NCI-H345 treated with DMSO at 0.1 percent for 48 hours (cell line): ENCODE data around the gene REG1B.

Experiments
- DNase-seq: peaks from one replicate; lab custom pipeline; 2025; ENCODE audit not compliant: unreplicated experiment; lab: John Stamatoyannopoulos, UW

The REG1B gene, protein sequence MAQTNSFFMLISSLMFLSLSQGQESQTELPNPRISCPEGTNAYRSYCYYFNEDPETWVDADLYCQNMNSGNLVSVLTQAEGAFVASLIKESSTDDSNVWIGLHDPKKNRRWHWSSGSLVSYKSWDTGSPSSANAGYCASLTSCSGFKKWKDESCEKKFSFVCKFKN

DNA sequence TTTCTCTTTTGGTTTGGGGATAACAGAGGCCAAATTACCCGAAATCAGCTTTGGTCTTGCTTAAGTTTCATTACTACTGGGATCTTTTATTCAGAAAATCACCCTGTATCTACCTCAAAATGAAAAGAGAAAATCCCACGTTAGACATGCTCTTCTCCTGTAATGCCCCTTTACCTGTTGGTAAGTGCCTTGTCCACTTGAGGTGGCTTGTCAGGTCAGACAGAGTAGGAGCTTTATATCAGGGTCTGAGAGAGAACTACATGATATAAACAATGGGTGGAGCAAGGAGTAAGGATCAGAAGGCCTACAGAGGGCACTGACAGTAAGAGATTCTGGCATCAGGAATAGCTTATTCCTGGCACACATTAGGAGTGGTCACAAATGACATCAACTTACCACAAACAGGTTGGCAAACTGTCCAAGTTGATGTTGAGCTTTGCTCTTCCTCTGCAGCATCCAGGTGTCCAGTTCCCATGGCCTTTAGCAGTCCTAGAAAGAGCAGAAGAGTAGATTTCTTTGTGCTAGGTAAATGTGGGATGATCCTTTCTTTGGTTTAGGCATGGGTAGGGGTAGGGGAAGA is at the start of gene REG1B:
Gene REG1B (minus strand): TSS at position 209 of the 580 bp plus-strand sequence. CDS start 381 bp downstream, outside the sequence.
- DNase-seq = no peak

DNA sequence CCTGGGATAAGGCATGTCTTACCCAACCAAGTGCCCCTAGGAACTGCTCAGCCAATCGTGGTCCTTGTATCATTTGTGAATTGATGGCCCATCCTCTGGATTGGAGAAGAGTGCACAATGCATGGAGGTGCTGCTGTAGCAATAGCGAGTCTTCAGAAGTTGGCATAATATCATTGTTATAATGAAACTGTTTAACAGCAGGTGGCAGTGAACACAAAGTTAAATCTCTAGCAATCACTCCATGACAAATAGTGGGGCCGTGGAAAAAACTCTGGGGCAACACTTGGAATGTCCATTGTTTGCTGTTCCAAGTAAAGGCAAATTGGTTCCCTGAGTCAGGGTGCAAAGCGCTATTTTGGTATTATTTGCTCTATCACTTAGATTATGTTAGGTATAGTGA is 43.9 kb upstream of the REG1B start:
- DNase-seq = no peak

DNA sequence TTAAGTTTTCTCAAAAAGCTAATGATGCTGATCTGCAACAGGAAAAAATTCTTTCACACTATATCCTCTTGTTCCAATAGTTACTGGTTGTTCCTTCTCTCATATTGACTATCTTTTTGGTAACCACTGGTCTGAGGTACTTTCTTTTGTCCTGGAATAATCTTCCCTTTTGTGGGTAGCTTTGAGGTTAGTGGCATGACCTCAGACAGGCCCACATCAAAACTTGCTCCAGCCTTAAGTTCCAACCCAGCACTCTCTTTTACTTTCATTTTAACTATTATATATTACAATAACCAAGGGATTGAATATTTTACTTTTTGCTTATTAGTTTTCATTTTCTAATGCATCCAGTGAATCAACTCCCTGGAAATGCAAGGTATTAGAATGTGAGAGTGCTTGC is 42.0 kb upstream of the REG1B start:
- DNase-seq = no peak

DNA sequence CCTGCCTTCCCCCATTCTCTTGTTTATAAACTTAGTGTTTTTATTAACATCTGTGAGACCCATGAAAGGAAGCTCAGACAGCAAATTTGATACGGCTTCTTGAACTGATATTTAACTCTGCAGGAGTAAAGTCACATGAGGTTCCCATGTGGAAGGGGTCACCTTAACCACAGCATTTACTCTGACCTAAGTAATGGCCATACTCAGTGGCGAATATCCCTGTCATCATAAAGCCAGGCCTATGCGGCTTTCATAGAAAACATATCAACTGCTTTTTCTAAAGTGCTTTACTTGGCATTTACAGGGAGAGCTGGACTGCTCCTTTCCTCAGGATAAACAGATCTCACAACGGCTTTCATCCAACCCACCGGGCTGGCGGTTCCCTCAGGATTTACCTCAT is 41.5 kb upstream of the REG1B start:
- no peak for DNase-seq

DNA sequence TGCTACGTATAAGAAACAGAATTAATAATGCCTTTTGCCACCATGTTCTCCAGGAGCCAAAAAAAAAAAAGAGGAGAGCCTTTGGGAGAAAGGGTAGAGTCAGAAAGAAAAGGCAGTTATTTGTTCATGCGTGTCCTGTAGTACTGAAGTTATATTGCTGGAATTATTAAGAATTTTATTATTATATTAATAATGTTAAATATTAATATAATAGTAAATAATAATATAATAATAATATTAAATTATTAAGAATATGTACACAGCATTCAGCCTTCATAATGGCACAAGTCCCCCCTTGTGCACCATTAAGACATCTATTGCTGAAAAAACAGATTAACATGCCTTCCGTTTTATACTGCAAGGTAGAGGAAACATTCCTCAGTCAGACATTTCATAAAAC is 40.6 kb upstream of the REG1B start:
- no peak for DNase-seq

DNA sequence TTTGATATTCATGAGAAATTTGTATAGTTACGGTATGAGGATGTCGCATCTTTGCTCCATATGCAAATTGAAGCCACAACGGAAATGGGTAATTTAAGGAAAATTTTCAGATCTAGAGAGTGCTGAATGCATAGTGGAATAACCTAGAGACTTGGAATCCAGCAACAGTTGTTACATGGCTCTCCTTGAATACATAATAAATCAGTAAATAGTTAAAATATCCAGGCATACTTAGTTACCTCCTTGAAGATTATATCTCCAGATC is 37.9 kb upstream of the REG1B start:
- no peak for DNase-seq

DNA sequence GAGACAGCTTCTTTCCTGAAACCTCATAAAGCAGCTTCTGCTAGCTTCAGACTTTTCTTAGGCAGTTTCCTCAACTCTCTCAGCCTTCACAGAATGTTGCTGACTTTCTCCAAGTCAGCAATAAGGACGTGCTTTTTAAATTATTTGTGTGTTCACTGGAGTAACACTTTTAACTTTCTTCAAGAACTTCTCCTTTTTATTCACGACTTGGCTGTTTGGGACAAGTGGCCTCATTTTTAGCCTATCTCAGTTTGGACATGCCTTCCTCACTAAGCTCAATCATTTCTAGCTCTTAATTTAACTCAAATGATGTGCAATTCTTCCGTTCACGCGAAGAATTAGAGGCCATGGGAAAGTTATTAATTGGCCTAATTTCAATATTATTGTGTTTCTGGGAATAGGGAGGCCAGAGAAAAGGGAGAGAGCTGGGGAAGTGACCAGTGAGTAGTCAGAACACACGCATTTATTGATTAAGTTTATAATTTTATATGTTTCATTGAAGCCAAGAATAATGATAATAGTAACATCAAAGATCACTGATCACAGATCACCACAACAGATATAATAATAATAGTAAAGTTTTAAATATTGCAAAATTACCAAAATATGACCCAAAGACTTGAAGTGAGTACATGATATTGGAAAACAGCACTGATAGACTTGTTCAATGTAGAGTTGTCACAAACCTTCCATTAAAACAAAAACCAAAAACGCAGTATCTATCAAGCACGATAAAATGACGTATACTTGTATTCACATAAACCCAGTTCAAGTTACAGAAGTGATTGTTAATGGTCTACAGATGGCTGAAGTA is 37.3 kb upstream of the REG1B start:
- no peak for DNase-seq

DNA sequence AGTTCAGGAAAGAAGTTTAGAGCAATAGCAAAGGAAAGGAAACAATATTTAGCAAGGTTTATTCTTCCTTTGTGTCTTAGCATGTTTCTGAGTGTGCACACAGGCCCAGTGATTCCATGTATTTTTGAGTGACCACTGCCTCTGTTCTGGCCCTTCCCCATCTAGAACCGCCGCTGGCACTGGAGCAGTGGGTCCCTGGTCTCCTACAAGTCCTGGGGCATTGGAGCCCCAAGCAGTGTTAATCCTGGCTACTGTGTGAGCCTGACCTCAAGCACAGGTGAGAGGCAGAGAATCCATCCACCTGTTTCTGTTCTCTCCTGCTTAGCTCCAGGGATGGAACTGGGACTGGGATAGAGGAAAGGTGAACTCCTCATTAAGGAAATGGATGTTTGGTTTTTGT is 34.9 kb upstream of the REG1B start:
- DNase-seq = no peak

DNA sequence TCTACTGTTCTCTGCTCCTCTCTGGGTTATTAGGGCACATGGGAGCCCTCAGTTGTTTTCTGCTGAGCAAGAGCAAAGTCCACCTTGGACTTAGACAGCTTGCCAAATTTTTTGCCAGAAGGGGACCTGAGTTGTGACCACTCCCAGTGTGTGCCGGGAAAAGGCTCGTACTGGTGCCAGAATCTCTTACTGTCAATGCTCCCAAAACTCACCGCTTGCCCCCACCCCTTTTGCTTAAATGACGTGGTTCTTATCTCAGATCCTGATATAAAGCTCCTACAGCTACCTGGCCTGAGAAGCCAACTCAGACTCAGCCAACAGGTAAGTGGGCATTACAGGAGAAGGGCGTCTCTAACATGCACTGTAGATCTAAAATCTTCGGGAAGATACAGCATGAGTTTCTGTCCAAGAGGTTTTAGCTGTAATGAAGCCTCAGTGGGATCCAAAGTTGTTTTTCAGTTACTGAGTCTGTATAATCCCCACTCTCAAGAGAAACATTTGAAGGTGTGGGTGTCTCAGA is 32.5 kb upstream of the REG1B start, which contains the start of gene REG1A:
Gene REG1A (plus strand): TSS at position 295 of the 520 bp plus-strand sequence. CDS start 374 bp downstream, outside the sequence.
- no peak for DNase-seq

DNA sequence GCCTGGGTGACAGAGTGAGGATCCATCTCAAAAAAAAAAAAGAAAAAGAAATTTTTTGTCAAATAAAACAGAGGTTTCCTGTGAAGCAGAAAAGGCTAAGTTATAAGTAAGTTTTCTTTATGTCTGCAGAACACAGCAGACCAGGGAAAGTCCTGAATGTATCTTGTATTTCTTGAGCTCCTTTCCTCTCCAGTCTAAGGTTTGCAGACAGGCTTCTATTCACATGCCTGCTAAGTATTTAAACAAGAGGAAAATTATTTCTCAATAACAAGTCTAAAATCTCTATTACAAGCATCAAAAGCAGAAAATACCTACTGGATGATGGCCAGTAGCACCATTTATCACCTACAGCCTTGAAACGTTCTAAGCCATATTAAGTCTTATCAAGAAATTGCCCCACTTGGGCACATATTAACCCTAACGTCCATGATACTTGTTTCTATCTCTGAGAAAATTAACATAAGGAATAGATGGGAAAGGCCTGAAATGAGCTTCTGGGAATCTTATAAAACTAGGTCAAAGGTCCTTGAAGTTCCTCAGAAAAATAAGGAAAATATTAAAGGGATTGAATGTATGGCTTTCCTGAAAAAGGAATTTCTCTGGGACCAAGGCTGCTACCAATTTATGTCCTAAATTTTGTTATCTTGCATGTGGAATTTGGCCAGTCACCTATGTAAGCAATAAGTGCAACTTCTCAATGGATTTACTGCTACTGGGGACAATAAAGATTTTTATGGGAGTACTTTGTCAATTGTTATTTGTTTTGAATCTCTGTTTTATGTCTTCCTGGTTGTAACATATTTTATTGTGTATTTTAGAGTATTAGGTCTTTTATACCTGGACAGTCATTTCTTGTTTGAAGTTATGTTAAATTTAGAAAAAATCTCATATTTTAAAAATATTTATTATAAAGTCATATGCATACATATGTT is 29.5 kb upstream of the REG1B start:
- DNase-seq = no peak

DNA sequence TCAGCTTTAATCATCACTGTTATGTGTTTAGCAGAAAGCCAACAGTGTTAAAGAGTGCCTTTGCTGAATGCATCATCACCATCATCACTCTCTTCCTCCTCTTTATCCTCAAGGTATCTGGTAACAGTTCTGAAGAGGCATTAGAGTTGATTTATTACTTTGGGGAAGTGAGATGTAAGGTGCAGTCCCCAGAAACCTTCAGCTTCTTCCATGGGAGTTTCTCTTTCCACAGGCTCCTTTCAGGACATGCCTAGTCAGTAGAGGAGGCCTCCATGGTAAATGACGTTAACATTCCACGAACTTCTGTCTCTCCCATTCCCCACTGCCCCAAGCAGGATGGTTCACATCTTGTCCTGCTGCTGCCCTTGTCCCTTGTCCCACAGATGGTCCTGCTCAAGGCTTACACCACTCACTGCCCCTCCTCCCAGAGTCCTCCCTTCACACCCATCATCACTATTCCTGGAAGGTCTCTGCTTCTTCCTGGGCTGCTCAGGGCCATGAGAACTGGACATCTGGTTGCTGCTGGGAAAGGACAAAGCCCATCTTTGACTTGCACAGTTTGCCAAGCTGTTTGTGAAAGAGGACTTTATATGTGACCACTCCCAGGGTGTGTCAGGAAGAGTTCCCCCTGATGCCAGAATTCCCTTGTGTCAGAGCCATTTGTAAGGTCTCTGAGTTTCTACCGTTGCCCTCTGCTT is 27.2 kb upstream of the REG1B start:
- DNase-seq = no peak

DNA sequence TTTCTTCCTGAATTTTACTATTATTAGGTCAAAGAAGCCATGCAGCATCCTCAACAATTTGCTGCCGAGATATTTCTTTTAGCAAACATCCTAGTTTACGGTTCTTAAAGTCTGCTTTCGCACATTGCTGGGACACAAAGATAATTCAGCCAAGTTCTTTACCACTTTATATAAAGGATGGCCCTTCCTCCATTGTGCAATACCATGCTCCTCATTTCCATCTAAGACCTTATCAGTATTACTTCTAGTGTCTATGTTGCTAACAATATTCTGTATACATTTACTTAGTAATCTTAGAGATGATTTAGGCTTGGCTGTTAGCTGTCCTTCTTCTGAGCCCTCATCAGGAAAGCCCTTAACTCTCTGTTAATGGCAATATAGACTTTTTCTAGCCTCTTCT is 24.5 kb upstream of the REG1B start:
- no peak for DNase-seq

DNA sequence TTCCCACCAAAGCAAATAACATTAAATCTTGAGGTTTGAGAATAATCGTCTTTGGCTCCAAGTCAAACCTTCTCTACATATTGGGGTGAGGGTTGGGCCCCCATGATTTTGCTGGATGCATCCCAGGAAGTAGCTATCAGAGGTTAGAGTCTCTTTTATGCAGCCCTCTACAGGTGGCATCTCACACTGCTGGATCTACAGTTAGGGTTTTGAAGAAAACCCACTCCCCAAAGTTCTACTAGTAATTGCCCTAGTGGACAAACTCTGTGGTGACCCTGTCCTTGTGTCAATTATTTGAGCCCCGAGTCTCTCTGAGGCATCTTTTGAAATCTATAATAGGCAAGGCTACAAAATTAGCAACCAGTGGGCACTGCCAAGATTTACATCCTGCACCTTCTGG is 17.5 kb upstream of the REG1B start:
- no peak for DNase-seq

DNA sequence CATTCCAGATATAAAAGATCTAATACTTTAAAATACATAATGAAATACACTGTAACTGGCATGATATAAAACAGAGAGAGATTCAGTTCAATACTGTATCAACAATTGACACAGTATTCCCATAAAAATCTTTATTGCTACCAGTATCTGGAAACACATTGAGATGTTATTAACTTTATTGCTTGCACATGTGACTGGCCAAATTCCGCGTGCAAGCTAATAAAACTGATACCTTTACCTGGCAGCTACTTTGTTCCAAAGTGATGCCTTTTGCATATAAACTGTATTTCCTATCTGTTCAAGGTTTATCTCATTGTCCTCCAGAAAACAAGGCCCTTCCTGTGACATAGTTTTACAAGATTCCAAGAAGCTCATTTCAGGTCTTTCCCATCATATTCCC is 15.4 kb upstream of the REG1B start:
- no peak for DNase-seq

DNA sequence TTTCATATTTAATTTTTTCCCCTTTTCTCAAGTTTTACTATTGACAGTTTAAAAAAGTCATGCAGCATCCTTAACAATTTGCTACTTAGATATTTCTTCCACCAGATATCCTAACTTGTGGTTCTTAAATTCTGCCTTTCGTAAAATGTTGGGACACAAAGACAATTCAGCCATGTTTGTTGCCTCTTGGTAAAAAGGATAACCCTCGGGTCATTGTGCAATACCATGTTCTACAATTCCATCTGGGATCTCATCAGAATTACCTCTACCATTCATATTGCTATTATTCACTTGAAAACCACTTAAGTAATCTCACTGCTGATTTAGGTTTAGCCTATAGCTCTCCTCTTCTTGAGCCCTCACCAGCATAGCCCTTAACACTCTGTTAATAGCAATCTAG is 13.2 kb upstream of the REG1B start:
- no peak for DNase-seq

DNA sequence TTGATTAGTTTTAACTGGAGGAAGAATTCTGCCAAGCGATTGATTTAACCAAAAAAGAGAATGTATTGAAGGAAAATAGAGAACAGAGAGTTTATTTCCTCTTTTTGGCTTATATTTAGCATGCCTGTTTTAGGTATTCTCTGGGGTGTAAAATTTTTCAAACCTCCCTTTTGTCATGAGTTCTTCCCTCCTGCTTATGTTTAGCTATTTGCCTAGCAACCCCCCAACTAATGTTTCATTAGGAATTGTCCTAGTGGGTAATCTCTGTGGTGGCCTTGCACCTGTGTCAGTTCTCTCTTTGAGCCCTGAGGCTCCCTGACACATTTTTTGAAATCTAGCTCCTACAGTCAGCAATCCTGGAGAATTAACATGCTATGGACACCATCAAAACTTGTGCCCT is 12.5 kb upstream of the REG1B start:
- no peak for DNase-seq

DNA sequence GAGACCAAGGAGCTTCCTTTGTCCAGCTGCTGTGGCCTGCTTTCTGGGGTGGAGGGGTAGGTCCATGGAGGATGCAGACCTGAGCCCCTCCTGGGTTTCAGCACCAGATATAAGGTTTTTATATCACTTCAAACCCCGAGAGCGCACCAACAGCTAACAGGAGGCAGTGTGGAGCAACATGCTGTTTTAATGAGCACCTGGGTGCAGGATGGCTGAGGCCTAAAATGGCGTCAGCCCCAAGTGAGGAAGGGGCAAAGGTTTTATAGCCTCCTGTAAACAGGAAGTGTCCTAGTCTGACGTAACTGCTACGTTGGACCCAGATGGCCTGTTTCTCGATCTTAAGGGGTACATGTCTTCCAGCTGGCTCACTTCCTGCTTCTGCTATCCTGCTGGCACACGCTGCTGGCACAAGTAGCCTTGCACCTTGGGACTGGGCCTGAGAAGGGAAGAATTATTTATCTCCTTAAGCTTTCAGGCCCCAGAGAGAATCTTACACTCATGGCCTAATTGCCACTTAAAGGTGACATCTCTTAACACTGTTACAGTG is 11.4 kb upstream of the REG1B start:
- no peak for DNase-seq

DNA sequence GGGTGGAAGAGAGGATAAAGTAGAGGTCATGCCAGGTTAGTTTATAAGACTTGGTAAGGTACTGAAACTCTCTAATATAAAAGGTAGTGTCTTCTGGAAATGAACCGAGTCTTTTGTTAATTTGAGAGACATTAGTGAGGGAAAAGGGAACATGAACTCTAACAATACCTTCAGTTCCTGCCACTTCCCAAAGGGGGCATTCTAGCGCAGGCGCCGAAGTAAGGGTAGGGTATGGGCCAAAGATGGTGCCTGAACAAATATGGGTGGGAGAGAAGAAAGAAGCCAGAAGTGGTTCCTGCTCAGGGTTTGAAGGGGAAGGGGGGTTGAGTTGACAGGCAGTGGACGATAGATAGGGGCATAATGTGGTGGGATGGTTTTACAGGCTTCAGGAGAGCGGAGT is 10.1 kb upstream of the REG1B start:
- DNase-seq = no peak

DNA sequence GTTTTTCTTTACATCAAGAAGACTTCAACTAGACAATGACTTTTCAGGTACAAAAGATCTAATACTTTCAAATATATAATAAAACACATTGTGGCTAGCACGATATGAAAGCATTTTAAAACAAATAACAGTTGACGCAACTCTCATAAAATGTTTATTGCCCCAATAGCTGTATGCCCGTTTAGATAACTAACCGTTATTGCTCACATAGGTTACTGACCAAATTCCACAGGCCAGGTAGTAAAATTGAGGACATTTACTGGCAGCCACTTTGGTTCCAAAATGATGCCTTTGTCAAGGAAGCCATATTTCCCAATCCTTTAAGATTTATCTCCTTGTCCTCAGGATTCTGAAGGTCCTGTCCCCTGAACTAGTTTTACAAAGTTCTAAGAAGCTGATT is 2.9 kb upstream of the REG1B start:
- no peak for DNase-seq

DNA sequence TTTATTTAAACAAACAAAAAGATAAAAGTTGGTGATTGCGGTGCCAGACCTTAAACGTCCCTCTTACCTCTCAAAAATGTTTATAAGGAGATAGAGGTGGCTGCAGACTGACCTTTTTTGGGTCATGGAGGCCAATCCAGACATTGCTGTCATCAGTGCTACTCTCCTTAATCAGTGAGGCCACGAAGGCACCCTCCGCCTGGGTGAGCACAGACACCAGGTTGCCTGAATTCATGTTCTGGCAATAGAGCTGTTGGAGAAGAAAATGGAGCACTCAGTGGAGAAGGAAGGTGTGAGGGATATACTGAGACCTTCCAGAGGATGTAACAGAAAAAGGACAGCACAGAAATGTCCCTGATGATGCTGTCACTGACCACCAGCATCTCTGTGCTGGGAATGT is 1.5 kb downstream of the REG1B start:
- no peak for DNase-seq
